ENCODE results near the gene PNMA8A. TPM values are rescaled to one million over a fixed set of nuclear protein-coding genes. Genes with fewer than 3 reads are reported as not detected.
A peak's percentile ranks its signal among the peaks of the same experiment; 100 is the strongest.

Gene PNMA8A
- total RNA-seq, 2 experiments from 2014 or later: not detected

GRCh38 chr19:46481947-46482346 is 10.6 kb upstream of the PNMA8A start:
- no peaks in the 10 kb centered on the region for H3K9me2 ChIP-seq (ENCODE audit: insufficient read depth, low read length)
- H3K36me3 ChIP-seq (ENCODE audit: insufficient read depth, low read length): no peaks in the 10 kb centered on the region
- no peaks in the 10 kb centered on the region for H3K9me3 ChIP-seq (ENCODE audit: low read length)
- no peak overlapping the region for H3K4me3 ChIP-seq (ENCODE audit: low read depth, low read length, poor library complexity, severe bottlenecking)
- no peak for DNase-seq (ENCODE audit: low spot score)
- H4K20me1 ChIP-seq (ENCODE audit: insufficient read depth, low read length): no peaks in the 10 kb centered on the region
- POLR2A ChIA-PET: no interaction called here
- CTCF ChIA-PET (ENCODE audit: unreplicated experiment): no interaction called here
- peaks cover 33% of the 10 kb centered on the region for H3K4me1 ChIP-seq (ENCODE audit: insufficient read depth, low read length, poor library complexity, severe bottlenecking)
- intact Hi-C loops (cut with micrococcal nuclease; ENCODE audit: unreplicated experiment): no loop called here
- no TSS peak for BruUV-seq (replicated peaks)
- H3K27ac ChIP-seq (ENCODE audit: low read depth, low read length, poor library complexity, severe bottlenecking): no peak overlapping the region
- H2AFZ ChIP-seq (ENCODE audit: low read length): no peak overlapping the region
- TF ChIP-seq CTCF (conservative IDR thresholded peaks at IDR 0.05; ENCODE audit: low read length): no peak
- TF ChIP-seq EZH2phosphoT487 (IDR thresholded peaks at IDR 0.05; ENCODE audit: borderline replicate concordance, low read depth, low read length): no peak
- no peaks in the 10 kb centered on the region for H3K79me2 ChIP-seq (ENCODE audit: insufficient read depth, low read depth, low read length)
- H3K4me2 ChIP-seq (ENCODE audit: low read length): no peak overlapping the region

- DNase-seq (ENCODE audit: low spot score): no peak
- no peak overlapping the region for H3K4me3 ChIP-seq (ENCODE audit: low read depth, low read length, poor library complexity, severe bottlenecking)
- H3K4me2 ChIP-seq (ENCODE audit: low read length): no peak overlapping the region
- CTCF ChIA-PET (ENCODE audit: unreplicated experiment): no interaction called here
- H3K9me3 ChIP-seq (ENCODE audit: low read length): no peaks in the 10 kb centered on the region
- TF ChIP-seq CTCF (conservative IDR thresholded peaks at IDR 0.05; ENCODE audit: low read length): no peak
- TF ChIP-seq EZH2phosphoT487 (IDR thresholded peaks at IDR 0.05; ENCODE audit: borderline replicate concordance, low read depth, low read length): no peak
- peaks cover 28% of the 10 kb centered on the region for H3K4me1 ChIP-seq (ENCODE audit: insufficient read depth, low read length, poor library complexity, severe bottlenecking)
- H3K36me3 ChIP-seq (ENCODE audit: insufficient read depth, low read length): no peaks in the 10 kb centered on the region
- peak overlapping the region; percentile 40; the same call in 1 of the 2 replicates for H2AFZ ChIP-seq (ENCODE audit: low read length)
- BruUV-seq (replicated peaks): no TSS peak
- no peaks in the 10 kb centered on the region for H3K79me2 ChIP-seq (ENCODE audit: insufficient read depth, low read depth, low read length)
- no peak overlapping the region for H3K27ac ChIP-seq (ENCODE audit: low read depth, low read length, poor library complexity, severe bottlenecking)
- no peaks in the 10 kb centered on the region for H4K20me1 ChIP-seq (ENCODE audit: insufficient read depth, low read length)
- no peaks in the 10 kb centered on the region for H3K9me2 ChIP-seq (ENCODE audit: insufficient read depth, low read length)
- intact Hi-C loops (cut with micrococcal nuclease; ENCODE audit: unreplicated experiment): no loop called here
- POLR2A ChIA-PET: interaction anchor here (0.7 kb wide), 1 partner anchor 40 kb away, joined by 4 read pairs; no protein-coding TSS in a partner anchor
These were observed 10.0 kb upstream of the PNMA8A start for GRCh38 chr19:46481223-46481848.

- Histone ChIP-seq H3K4me3 (ENCODE audit: low read depth, low read length, poor library complexity, severe bottlenecking) (no peak overlapping the region), H3K9me2 (ENCODE audit: insufficient read depth, low read length) (no peaks in the 10 kb centered on the region), H3K9me3 (ENCODE audit: low read length) (no peaks in the 10 kb centered on the region), H4K20me1 (ENCODE audit: insufficient read depth, low read length) (no peaks in the 10 kb centered on the region), H3K4me1 (ENCODE audit: insufficient read depth, low read length, poor library complexity, severe bottlenecking) (peaks cover 34% of the 10 kb centered on the region), H3K36me3 (ENCODE audit: insufficient read depth, low read length) (no peaks in the 10 kb centered on the region), H3K27ac (ENCODE audit: low read depth, low read length, poor library complexity, severe bottlenecking) (no peak overlapping the region), H3K4me2 (ENCODE audit: low read length) (no peak overlapping the region), H3K79me2 (ENCODE audit: insufficient read depth, low read depth, low read length) (no peaks in the 10 kb centered on the region), H2AFZ (ENCODE audit: low read length) (peak overlapping the region; percentile 40; the same call in 1 of the 2 replicates)
- CTCF ChIA-PET (ENCODE audit: unreplicated experiment): no interaction called here
- intact Hi-C loops (cut with micrococcal nuclease; ENCODE audit: unreplicated experiment): no loop called here
- DNase-seq (ENCODE audit: low spot score): no peak
- no peak for TF ChIP-seq CTCF (conservative IDR thresholded peaks at IDR 0.05; ENCODE audit: low read length)
- no peak for TF ChIP-seq EZH2phosphoT487 (IDR thresholded peaks at IDR 0.05; ENCODE audit: borderline replicate concordance, low read depth, low read length)
- POLR2A ChIA-PET: interaction anchor here (0.7 kb wide), 1 partner anchor 41 kb away, joined by 4 read pairs; no protein-coding TSS in a partner anchor
- no TSS peak for BruUV-seq (replicated peaks)
These were observed 9.1 kb upstream of the PNMA8A start for GRCh38 chr19:46480415-46480814.
